PC-3 (cell line): ENCODE results near the gene TSPYL4.
"Not testable (repeated sequence)": the region's sequence is repeated elsewhere in the genome, so short reads cannot be mapped to it uniquely, and the experiment has no call there.

Source experiments
- EZH2 ChIP-seq: fragments of 300-600 bp; sonication (generic); IDR thresholded peaks from one replicate; pipeline ENCODE4 v1.6.1; 2017; ENCODE audit warnings: antibody characterized with exemption, mild to moderate bottlenecking, low read length; ENCODE audit not compliant: unreplicated experiment
- TF ChIP-seq, protein P1 (sequence below): fragments of 300-600 bp; sonication (generic); conservative IDR thresholded peaks from 2 replicates; pipeline ENCODE4 v1.5.1; 2017; ENCODE audit warnings: antibody characterized with exemption, low read depth, mild to moderate bottlenecking, low read length

DNA sequence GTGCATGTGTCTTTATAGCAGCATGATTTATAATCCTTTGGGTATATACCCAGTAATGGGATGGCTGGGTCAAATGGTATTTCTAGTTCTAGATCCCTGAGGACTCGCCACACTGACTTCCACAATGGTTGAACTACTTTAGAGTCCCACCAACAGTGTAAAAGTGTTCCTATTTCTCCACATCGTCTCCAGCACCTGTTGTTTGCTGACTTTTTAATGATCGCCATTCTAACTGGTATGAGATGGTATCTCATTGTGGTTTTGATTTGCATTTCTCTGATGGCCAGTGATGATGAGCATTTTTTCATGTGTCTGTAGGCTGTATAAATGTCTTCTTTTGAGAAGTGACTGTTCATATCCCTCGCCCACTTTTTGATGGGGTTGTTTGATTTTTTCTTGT lies 31.1 kb upstream of the TSPYL4 start:
- TF ChIP-seq, protein P1, sequence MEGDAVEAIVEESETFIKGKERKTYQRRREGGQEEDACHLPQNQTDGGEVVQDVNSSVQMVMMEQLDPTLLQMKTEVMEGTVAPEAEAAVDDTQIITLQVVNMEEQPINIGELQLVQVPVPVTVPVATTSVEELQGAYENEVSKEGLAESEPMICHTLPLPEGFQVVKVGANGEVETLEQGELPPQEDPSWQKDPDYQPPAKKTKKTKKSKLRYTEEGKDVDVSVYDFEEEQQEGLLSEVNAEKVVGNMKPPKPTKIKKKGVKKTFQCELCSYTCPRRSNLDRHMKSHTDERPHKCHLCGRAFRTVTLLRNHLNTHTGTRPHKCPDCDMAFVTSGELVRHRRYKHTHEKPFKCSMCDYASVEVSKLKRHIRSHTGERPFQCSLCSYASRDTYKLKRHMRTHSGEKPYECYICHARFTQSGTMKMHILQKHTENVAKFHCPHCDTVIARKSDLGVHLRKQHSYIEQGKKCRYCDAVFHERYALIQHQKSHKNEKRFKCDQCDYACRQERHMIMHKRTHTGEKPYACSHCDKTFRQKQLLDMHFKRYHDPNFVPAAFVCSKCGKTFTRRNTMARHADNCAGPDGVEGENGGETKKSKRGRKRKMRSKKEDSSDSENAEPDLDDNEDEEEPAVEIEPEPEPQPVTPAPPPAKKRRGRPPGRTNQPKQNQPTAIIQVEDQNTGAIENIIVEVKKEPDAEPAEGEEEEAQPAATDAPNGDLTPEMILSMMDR = not testable (repeated sequence)
- not testable (repeated sequence) for TF ChIP-seq EZH2
